ENCODE results near the gene SAP30BP.
"Not testable (repeated sequence)": the region's sequence is repeated elsewhere in the genome, so short reads cannot be mapped to it uniquely, and the experiment has no call there.

The SAP30BP gene

GRCh38 chr17:75633486-75634375, 33.4 kb upstream of the SAP30BP start:
- no peak for DNase-seq (ENCODE audit: low read depth in 2 of 2)

GRCh38 chr17:75634376-75634740, 32.8 kb upstream of the SAP30BP start:
- DNase-seq (ENCODE audit: low read depth in 2 of 2), result no peak

- DNase-seq (ENCODE audit: low read depth in 2 of 2), result no peak
Measured at GRCh38 chr17:75634754-75635609, 32.2 kb upstream of the SAP30BP start.

- no peak for DNase-seq (ENCODE audit: low read depth in 2 of 2)
Measured at GRCh38 chr17:75635610-75636202, 31.4 kb upstream of the SAP30BP start.

GRCh38 chr17:75636381-75637142, 30.6 kb upstream of the SAP30BP start:
- no peak for DNase-seq (ENCODE audit: low read depth in 2 of 2)

- no peak for DNase-seq (ENCODE audit: low read depth in 2 of 2)
Measured at GRCh38 chr17:75637143-75637538, 30.0 kb upstream of the SAP30BP start.

- DNase-seq (ENCODE audit: low read depth in 2 of 2), result no peak
Measured at GRCh38 chr17:75637551-75637950, 29.6 kb upstream of the SAP30BP start.

- DNase-seq (ENCODE audit: low read depth in 2 of 2), result not testable (repeated sequence)
Measured at GRCh38 chr17:75638039-75638438, 29.1 kb upstream of the SAP30BP start.

GRCh38 chr17:75638893-75639292, 28.2 kb upstream of the SAP30BP start:
- DNase-seq (ENCODE audit: low read depth in 2 of 2), result no peak

GRCh38 chr17:75639327-75639726, 27.8 kb upstream of the SAP30BP start:
- DNase-seq (ENCODE audit: low read depth in 2 of 2), result no peak

- no peak for DNase-seq (ENCODE audit: low read depth in 2 of 2)
Measured at GRCh38 chr17:75639771-75640555, 27.2 kb upstream of the SAP30BP start.

- no peak for DNase-seq (ENCODE audit: low read depth in 2 of 2)
Measured at GRCh38 chr17:75640556-75641119, 26.5 kb upstream of the SAP30BP start.

- DNase-seq (ENCODE audit: low read depth in 2 of 2), result no peak
Measured at GRCh38 chr17:75641343-75641742, 25.8 kb upstream of the SAP30BP start.

GRCh38 chr17:75642182-75642783, 24.9 kb upstream of the SAP30BP start:
- no peak for DNase-seq (ENCODE audit: low read depth in 2 of 2)

GRCh38 chr17:75642784-75643642, 24.1 kb upstream of the SAP30BP start:
- no peak for DNase-seq (ENCODE audit: low read depth in 2 of 2)

GRCh38 chr17:75643643-75644017, 23.5 kb upstream of the SAP30BP start:
- DNase-seq (ENCODE audit: low read depth in 2 of 2), result no peak

- no peak for DNase-seq (ENCODE audit: low read depth in 2 of 2)
Measured at GRCh38 chr17:75645501-75645888, 21.6 kb upstream of the SAP30BP start.

- no peak for DNase-seq (ENCODE audit: low read depth in 2 of 2)
Measured at GRCh38 chr17:75645889-75646637, 21.1 kb upstream of the SAP30BP start.

GRCh38 chr17:75646638-75646992, 20.5 kb upstream of the SAP30BP start:
- no peak for DNase-seq (ENCODE audit: low read depth in 2 of 2)

Measured in activated CD8-positive, alpha-beta memory T cell treated with anti-CD3 and anti-CD28 coated beads for 4 hours (primary cell).